Measurements from ENCODE around the gene ADCY6.
A peak's percentile ranks its signal among the peaks of the same experiment; 100 is the strongest.

ADCY6 gene

DNA sequence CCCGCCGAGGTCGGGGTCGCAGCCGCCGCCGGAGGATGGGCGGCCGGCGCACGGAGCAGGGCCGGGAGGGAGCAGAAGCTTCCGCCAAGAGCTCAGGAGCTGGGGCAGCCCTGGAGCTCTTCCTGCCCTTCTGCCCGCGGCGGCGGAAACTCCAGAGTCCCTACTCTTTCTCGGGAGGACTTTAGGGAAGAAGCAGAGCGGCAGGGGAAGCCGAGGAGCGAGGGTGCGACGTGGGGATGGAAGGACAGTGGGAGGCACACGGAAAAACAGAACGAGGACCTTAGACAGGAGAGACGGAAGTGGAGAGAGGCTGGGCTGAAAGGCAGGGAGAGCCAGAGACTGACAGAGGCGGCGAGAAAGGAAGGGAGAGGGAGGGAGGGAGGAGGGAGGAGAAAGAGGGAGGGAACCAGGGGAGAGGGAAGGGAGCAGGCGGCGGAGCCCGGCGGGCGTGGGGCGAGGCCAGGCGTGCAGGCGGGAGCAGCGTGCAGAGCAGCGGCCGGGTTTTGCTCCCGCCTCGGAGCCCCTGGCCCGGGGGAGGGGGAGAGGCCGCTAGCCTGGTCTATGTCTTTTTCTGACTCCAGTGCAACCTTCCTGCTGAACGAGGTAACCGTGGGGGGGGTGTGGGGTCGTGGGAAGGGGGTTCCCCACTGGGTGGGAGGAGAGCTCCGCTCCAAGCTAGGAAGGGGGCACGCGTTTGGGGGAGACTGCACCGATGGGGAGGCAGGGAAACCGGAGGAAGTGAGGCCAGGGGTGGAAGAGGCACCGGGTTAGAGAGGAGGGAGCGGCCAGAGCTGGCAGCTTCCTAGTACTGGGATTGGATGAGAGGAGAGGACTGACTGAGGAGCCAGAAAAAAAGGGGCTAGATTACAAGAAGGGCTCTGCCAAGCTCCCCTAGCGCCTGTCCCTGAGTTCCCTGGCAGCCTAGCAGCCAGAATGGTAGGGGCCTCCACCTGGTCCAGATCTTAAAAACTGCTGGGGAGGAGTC, 26.5 kb upstream of the ADCY6 start:
- peak in 1 of 3 experiments; percentile 56 for DNase-seq (ENCODE audit: low read depth in 3 of 3)

DNA sequence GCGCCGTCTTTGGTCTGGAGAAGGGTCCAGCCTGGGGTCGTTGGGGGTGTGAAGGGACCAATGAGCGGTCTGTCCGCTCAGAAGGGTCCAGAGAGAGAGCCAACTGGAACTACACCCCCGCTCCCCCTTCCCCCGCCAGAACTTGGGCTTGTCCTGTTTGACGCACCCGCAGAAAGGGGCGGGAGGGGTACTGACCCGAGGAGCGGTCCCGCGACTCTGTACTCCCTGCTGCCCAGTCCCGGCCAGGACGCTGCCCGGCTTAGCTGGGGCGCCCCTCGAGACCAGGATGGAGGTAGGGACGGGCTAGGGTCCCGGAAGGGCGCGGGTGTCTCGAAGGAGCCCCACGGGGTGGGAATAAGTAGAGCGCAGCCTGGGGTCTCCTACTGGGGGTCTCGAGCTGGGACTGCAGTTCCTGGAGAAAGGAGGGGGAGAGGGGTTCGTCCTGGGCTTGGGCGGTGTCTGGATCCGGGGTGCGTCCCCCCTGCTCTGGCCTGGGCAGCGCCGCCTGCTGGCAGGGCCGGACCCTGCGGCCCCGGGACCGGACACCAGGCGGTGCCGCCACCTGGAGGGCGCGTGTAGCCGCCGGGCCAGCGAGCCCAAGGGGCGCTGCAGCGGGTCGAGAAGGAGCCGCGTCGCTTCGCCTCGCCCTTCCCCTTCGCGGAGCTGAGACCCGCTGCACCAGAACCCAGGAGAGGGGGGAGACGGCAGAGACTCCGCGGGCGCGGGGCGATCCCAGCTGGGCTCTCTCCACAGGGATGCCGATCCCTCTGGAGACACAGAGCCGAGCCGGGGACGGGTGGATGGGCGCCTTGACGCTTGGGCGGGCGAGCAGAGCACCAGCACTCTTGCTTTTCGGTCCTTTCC, 25.6 kb upstream of the ADCY6 start:
- peak; percentile 40 to 77 (median 45) for DNase-seq (ENCODE audit: low read depth in 3 of 3)

DNA sequence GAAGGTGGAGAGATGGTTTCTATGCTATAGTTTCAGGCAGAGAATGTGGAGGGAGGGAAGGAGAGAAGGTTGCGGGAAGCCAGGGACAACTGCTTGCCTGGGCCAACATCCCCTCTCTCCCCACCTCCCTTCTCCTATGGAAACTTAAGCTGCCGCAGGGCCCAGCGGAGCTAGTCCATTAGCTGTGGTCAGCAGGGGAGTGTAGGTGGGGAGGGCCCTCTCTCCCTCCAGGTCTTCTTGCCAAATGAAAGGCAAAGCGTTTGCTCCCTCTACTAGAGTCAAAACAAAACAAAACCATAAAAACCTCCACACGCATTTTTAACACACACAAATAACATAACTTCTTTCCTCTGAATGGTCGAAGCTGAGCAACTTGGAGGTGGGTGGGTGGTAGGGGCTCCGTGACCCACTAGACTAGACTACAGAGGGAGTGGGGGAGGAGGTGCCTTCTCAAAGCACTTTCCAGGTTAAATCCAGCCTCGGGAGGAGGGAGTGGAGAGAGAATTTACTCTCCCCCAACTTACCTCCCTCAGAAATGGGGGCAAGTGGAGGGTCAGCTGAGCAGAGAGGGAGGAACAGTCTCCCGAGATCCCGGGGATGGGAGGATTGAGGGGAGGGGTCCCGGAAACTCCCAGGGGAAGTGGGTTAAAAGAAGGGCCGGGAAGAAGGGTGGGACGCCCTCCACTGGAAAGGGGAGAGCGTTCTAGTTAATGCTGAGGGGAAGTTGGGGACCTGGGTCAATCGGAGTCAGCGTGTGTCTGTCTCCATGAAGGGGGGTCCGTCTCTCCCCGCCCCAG, 24.8 kb upstream of the ADCY6 start:
- DNase-seq (ENCODE audit: low read depth in 3 of 3) = no peak

DNA sequence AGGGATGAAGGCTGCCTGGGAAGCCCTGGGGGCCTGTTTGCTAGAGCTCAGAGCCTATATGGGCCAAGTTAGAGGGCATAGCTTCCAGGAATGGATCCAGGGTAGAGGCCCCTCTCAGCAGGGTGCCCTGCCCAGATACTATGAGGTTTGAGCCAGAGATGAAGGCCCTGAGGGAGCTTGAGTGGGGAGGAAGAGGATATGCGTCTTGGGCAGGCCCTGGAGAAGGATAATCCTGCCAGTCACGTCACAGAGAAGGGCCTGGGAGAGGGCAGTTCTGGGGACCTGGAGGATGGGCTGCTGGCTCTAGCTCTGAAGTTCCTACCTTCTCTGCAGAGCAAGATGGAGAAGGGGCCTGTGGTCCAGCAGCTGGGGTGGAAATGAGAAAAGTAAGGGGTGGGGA, 23.5 kb upstream of the ADCY6 start:
- no peak for DNase-seq (ENCODE audit: low read depth in 3 of 3)

DNA sequence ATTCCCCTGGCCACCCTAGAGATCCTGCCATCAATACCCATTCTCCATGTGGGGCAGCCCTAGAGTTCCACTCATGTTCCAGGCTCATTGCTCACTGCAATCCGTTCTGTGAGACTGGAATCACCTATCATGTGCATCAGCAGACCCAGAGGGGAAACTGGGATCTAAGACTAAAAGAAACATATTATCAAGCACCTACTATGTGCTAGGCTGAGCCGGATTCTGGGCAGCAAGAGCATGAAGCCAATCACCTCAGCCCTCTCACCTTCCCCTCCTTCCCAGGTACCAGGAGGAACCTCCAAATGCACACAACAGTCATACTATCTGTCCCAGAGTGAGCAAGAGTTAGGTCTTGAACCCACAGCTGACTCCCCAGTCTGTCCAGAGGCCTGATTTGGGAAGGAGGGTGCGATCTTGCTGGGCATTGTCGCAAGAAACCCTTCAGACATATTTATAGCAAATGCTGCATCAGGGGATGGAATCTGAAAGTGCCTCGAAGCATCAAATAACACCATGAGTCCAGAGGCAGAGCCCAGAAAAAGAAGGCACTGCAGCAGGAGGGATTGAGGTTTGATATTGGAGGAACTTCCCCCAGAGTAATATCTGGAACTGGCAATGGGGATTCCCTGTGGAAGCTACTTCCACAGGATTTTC, 22.7 kb upstream of the ADCY6 start:
- no peak for DNase-seq (ENCODE audit: low read depth in 3 of 3)

DNA sequence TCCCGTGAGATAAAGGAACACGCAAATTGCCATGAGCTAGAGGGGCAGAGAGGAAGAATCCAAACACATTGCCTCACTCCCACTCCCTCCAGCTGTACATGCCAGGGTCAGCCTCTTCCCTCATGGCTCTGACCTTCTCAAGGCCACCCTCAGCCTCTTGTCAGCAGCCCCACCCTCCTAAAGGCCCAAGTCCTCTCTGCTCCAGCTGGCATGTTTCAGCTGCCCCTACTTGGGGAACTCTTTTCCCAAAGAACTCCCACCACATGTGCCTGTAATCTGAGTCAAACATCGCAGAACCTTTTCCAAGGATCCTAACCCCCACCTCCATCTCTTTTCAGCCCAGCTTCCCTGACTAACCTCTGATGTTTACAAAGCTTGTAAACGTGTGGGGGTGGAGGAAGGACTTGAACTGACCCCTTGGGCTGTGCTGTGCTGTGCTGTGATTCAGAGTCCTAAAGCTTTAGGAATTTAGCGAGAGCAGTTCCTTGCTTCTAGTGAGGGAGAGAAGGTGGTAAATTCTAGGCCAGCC, 22.1 kb upstream of the ADCY6 start:
- DNase-seq (ENCODE audit: low read depth in 3 of 3) = no peak

DNA sequence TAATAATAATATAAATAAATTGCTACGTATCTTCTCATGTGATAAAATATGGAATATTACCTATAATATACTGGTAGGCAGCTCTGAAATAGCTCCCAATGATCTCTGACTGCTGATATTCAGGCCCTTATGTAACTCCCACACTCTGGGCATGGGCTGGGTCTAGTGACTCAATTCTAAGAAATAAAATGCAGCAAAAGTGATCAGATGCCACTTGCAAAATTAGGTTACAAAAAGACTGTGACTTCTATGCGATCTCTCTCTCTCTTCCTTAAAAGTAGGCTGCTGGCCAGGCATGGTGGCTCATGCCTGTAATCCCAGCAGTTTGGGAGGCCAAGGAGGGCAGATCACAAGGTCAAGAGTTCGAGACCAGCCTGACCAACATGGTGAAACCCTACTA, 19.1 kb upstream of the ADCY6 start:
- DNase-seq (ENCODE audit: low read depth in 3 of 3) = no peak

DNA sequence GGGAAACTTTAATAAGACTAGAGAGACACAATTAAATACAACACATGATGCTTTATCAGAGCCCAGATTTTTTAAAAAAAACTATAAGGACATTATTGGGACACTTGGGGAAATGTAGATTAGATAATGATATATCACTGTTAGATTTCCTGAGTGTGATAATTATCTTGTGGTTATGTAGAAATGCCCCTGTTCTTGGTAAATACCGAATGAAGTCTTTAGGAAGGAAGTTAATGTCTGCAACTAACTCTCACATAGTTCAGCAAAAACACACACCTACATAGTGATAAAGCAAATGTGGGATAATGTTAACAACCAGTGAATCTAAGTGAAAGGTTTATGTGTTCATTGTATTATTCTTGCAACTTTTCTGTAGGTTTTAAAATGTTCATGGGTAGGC, 14.8 kb upstream of the ADCY6 start:
- DNase-seq (ENCODE audit: low read depth in 3 of 3) = no peak

DNA sequence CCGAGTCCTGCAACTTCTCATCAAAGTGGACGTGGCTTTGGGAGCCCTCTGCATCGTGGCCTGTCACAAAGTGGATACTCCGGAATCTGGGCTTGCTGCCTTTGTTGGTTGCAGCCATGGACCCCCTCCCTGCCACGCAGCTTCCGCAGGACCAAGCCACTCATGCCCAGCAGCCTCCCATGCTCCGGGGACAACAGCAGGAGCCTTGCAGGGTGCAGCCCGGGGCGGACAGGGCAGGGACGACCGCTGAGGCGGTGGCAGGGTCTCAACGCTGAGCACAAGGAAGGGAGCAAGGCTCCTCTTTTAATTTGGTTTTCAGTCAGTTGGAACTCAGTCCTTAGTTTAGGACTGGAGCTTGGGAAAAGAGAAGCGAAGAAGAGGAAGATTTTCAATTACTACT, 12.1 kb upstream of the ADCY6 start:
- no peak for DNase-seq (ENCODE audit: low read depth in 3 of 3)

DNA sequence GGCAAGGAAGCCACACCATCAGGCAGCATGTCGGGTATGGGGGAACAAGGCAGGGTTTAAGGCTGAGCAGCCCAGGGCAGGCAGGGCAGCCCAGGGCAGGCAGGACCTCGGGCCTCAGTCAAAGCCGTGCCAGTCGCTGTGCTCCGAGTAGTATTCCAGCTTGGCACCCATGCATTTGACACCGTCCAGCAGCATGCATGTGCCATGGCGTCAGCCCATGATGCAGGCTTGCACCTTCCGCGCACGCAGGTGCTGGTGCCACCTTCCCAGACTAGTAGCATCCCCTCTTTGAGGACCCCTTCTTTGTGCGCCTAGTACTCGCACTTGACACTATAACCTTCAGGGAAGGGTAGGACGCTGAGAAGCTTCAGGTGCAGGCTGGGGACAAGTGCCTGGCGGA, 11.6 kb upstream of the ADCY6 start:
- no peak for DNase-seq (ENCODE audit: low read depth in 3 of 3)

DNA sequence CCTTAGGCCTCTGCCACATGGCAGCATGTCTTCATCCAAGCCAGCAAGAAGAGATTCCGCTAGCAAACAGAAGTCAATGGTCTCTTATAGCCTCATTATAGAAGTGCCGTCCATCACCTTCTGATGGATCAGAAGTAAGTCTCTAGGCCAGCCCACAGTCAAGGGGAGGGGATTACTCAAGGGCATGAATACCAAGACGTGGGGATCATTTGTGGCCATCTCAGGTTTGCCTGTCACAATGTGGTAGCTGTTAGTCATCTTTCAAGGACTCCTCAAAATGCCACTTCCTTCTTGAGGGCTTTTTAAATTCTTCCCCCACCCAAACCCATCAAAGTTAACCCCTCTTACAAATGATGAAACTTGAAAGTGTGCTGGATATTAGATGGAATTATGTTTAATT, 8.1 kb upstream of the ADCY6 start:
- DNase-seq (ENCODE audit: low read depth in 3 of 3) = no peak

DNA sequence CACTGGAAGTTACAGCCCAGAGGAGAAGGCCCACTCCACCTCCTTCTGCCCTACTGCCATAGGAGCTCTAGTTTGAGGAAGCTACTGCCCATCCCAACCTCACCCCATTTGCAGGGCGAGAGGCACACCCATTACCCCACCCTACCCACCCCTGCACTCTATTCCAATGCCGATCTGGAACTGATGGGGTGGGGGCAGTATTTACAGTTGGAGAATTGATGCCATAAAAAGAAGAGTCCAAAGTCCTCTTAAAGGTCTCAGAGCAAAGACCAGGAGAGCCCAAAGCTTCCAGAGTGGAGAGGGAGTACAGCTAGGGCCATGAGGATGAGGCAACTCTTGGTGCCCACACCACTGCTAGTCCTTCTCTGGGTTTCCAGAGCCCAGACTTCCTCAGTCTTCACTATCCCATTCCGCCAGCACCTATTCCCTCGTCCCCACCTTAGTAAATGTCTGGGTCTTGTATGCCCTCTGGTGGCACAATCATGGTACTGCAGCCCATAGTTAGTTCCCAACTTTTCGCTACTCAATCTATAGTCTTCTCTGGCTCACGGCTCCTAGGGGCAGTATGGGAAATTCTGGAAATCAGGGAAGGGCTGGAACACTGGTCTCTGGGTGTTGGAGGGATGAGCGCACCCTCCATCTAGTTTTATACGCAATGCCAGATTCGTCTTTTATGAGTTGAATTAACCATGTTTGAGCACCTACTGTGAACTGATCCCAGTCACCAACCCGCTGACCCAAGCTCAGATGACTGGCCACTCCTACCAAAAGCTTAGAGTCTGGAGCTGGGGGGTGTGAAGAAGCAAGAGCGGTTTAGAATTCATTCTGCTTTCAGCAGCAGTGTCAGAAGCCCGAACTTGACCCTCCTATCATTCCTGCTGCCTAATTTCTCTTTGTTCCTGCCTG, 6.9 kb upstream of the ADCY6 start:
- DNase-seq (ENCODE audit: low read depth in 3 of 3) = peak in 2 of 3 experiments; percentile 29 to 51

DNA sequence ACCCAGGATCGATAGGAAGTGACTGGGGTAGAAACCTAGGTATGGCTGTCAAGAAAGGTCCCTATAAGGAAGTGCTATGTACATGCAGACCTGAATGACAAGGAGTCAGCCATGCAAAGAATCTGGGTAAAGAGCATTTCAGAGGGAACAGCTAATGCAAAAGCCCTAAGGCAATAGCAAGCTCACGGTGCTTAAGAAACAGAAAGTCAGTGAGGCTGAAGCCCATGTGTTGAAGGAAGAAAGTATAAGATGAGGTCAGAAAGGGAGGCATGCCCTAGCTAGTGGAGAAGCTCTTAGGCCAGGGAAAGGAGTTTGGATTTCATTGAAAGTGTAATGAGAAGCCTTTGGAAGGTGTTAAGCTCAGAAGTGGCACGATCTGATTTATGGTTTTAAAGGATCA, 6.0 kb upstream of the ADCY6 start:
- no peak for DNase-seq (ENCODE audit: low read depth in 3 of 3)

DNA sequence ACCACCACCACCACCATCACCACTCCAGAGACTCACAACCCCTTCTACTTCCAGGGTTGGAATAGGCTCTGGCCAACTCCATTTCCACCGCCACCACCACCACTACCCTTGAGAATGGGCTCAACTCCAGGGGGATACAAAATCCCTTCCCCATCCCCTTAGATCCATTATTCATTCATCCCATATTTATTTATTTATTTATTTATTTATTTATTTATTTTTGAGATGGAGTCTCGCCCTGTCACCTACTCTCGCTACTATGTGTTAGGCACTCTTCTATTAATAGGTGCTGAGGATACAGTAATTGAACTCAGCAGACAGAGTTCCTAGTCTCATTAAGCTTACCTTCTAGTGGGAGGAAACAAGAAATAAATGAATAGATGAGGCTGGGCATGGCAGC, 4.8 kb upstream of the ADCY6 start:
- DNase-seq (ENCODE audit: low read depth in 3 of 3) = no peak

DNA sequence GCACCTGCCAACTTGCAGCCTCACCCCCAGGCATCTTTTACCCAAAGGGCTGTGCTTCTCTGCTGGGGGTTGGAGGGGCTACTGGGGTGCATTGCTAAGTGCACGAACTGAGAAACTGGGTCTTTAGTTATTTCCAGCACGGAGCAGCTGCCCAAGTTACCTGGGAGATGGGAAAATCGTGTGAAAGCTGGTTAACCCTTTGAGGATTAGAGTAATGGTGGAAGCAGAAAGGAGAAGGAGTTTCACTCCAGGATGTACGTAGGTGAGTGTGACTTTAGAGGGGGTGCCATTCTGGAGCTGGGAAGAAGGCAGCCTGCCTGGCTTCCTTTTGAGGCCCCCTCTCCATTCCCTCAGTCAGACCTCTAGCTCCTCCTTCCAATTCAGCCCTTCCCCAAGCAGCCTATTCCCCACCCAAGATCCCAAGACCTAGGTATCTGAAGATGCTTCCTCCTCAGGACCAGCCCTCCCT, 1.0 kb upstream of the ADCY6 start:
- DNase-seq (ENCODE audit: low read depth in 3 of 3) = no peak

DNA sequence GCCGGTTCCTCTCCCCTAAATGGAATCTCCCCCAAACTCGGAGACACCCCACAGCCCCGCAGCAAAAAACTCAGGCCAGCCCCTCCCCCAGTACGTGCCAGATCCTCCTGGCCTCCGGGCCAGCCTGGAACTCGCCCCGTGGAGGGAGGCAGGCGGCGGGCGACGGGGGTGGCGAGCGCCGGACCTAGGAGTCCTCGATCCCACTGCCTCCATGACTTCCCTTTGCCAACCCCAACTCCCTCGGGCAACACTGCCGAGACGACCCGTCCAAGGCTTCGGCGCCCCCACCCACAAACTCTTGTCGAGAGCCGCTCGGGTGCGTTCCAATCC, 400 bp downstream of the ADCY6 start:
- no peak for DNase-seq (ENCODE audit: low read depth in 3 of 3)

DNA sequence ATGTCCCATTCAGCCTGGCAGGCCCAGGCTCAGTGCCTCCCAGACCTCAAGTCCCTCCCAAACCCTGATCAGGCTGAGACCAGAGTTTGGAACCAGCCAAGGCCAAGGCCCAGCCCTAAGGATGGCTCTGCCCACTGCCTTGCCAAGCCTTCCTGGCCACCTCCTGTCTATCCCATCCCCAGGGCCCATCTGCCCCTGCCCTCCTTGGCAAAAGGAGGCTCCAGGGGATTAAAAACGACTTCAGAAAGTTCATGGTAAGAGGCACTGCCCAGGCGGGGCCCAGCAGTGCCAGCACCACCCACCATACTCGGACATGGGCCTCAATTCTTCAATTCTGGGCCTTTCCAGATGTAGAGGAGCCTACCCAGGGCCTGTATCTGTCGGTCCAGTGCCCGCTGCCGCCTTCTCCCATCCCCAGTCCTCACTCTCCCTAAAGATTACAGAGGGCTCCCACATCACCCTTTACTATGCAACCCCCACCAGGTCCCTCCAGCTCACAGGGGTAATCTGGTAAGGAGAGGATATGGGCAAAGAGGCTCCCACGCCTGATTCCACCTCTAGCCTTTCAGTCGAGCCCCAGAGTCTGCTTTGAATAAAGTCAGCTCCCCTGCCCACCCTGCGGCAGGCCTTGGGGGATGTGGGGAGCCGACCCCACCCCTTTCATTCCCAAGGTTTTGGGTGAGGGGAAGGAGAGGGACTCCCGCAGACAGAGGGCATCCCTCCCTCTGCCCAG, 932 bp downstream of the ADCY6 start:
- no peak for DNase-seq (ENCODE audit: low read depth in 3 of 3)

DNA sequence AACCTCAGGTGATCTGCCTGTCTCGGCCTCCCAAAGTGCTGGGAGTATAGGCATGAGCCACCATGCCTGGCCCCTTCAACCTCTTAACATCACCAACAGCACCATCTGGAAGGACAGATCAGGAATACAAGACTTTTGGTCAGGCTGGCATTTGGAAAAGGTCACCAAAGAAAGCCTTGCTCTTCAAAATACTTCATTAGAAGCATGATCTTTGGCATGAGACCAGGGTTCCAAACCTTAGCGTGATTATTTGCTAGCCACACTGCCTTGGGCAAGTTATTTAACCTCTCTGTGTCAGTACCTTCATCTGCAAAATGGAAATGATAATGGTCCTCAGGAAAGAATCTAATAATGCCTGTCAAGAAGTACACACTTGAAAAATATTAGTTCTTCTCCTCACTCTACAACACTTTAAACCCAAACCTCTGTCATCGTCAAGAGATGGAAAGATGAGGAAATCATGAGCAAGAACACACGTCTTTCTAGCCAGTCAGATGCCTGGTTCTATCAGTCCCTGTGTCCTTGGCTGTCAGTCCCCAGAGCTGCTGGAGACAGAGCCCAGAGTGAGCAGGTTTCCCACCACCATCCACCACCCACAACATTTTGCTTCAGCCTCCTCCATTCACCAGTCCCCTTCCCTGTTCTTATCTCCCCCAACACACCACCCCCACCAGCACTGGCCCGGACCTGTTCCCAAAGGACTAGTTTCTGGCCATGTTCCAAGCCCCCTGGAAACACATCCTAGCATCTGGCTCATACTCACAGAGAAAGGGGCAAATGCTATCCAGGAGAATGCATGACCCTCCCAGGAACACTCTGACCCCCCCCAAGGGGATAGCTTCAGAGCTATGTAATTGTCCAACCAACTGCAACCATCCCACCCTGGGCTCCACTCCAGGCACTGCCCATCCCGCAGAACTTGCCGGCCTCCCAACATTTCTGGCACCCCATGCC, 2.0 kb downstream of the ADCY6 start:
- no peak for DNase-seq (ENCODE audit: low read depth in 3 of 3)
